Glomerular visceral epithelial cell (primary cell): Measurements from ENCODE around the gene COMP.
A peak's percentile ranks its signal among the peaks of the same experiment; 100 is the strongest.

Experiments used
- DNase-seq: peaks from one replicate; pipeline ENCODE4 v3.0.0-alpha.2; 2016; ENCODE audit errors: extremely low spot score

Gene COMP

DNA sequence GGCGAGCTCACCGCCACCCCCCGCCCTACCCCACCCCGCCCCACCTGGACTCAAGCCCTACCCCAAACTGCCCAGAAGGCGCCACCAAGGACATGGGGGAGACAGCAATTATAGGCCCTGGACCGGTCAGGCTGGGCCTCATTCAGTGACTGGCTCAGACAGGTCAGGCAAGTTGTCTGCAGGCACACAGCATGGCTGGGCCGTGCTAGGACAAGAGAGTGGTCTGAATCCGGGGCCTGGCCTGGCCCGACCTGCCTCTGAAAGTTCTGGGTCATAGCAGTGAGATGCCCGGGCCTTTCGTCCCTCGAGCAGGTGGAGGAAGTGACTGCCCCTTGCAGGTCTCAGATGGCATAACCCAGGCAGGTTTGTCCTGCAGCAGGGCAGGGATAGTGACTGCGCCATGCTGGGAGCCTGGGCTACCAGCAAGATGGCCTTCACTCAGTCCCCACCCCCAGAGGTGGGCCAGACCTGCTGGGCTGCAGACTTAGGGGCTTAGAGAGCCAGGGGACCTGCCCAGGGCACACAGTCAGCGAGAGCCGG lies 21.0 kb downstream of the COMP start:
- DNase-seq, result no peak

DNA sequence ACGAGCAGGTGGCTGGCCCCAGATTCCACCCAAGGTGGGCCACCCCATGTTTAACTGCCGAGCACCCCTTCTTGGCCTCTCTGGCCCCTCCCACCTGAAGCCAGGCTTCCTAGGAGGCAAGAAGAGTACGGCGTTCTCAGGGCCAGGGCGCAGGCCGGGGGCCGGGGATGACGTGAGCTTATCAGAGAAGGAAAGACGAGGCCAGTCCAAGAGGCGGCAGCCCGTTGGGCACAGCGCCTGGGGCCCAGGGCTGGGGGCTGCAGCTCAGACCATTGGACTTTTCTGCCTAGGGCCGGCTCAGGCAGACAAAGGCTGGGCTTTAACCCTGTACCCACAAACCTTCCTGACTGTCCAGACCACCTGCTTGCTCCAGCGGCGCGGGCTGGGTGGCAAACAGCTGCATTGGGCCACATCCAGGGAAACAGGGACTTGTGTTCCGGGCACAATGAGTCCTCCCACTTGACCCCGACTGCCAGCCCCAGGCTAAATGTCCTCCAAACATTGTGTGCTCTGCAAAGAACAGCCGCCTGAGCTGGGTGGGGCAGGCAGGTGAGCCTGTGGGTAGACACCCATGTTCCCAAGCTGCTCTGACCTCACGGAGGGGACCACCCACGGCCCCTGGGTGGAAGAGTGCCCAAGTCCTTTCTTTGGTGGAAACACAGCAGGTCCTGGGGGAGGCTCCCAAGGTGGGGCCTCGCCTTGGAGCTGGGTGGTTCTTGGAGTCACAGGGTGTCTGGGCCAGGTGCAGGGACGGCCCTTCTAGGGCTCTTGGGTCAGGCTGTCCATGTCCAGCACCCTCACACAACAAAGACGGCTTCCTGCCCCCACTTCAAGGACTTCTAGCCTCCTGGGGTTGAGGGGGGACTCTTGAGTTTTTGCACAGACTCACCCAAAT lies 21.9 kb downstream of the COMP start:
- no peak for DNase-seq

DNA sequence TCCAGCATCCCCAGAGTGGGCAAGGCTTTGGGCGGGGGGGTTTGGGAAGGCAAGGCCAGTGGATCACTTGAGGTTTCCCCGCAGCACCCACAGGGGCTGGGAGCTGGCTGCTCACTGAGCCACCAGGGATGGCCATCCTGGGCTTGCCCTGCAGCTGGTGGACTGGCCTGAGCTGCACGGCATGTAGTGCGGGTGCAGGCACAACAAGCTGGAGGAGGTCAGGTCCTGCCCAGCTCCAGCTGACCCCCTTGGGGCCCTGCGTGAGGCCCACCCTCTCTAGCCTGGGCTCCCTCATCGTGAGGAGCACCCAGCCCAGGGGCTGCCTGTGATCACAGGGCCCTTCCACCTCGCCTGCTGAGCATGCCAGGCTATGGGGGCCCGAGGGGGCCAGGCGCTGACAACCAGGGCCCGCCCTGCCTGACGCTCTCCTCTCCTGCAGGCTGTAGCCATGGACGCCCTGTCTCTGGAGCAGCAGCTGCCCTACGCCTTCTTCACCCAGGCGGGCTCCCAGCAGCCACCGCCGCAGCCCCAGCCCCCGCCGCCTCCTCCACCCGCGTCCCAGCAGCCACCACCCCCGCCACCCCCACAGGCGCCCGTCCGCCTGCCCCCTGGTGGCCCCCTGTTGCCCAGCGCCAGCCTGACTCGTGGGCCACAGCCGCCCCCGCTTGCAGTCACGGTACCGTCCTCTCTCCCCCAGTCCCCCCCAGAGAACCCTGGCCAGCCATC lies 22.9 kb downstream of the COMP start:
- DNase-seq, result no peak

DNA sequence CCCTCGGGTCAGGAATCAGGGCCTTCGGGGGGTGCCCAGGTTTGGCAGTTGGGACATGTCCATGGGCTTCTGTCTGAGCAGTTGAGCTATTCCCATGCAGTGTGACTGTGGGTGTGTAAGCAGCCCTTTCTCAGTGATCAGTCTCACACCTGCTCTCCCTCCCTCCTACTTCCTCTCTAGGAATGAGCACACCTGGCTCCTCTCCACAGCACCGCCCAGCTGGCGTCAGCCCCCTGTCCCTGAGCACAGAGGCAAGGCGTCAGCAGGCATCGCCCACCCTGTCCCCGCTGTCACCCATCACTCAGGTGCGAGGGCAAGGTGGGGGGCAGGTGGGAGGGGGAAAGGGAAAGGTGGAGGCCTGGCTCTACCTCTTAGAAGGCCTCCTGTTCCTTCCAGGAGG lies 25.9 kb downstream of the COMP start:
- DNase-seq, result no peak

DNA sequence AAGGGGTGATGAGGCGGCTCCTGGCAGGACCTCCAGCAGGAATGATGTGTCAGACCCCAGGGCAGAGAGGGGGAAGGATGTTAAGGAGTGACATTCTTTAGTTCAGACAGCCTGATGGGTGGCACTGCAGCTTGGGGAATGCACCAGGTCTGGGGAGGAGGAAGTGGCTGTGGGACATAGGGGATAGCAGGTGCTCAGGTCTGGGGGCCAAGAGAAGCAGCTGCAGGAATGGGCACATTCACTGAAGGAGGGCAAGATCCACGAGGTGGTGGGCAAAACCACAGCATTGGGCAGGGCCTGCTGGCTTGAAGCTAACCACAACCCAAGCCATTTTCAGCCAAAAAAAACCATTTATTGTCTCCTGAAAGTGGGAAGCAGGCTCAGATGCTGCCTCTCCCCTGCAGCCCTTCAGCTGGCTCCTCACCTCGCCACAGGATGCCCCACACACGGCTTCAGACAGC lies 26.5 kb downstream of the COMP start:
- DNase-seq, result peak; percentile 83

DNA sequence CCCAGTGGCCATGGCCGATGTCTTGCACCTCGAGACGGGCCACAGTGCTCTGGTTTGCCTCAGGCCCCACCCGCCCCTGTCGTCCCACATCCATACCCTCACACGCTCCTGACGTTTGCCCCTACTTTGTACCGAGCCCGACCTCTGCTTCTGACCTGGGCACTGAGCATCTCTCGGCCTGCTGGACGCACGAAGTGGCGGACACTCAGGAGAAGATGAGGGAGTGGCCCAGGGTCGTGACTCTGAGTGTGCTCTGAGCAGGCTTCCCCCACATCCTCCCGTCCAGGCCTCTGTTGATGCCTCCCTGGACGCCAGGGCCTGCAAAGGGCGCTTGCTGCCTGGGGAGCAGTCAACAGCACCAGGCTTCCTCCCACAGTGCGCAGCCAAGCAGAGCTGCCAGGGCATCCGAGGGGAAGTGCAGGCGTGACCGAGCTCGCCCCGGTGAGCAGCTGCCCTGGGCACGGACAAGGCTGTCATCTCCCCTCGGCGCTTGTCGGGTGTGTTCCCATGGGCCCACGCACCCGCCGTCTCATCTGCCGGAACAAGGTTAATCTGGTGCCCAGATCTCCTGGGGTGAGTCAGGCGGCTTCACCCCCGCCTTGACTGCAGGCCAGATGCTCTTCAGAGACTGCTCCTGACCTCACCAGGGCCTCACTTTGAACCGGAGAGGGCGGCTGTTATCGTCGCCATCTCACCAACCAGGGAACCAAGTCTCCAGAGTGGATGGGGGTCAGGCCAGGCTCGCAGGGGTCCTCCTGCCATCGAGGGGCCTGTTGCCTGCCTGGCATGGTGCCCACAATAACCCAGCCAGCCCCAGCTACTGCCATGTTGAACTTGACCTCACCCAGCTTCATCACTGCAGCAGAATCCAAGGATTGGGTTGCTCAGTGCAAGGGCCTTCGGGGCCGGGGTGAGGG lies 27.2 kb downstream of the COMP start:
- DNase-seq, result peak; percentile 97

DNA sequence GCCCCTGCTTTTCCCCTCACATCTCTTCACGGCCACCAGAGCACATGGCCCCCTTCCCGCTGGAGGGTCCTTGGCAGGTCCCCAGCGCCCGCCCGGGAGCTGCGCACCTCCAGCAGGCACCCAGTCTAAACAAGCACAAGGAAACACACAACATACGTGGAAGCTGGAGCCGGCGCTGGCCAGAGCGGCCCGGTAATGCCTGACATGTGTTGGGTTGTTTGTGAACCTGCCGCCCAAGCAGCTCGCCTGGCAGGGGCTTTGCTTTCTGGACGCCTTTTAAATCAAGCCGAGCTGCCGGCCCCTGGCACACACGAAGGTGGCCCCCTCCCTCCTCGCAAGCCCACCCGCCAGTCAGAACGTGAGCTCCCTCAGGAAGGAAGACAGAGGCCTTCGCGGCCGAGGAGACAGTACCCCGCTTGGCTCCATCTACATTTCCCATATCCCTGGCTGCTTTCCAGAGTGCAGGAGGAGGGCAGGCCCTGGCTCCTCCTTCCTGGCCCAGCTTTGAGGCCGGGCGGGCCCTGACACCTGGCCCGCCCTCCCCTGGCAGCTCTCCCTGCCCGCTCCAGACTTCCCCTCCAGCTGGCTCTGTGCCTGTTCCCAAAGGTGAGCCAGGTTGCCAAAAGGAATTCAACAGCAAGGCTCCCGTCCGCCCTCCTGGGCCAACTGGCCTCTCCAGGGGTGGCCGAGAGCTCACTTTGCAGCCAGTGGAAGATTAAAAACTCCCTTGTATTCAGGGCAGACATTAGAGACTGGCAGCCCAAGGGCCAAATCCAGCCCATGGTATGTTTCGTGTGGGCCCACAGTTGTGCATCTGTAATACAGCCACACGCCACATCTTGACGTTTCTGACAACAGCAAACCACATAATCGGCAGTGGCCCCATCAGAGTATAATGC lies 28.7 kb downstream of the COMP start:
- DNase-seq, result peak; percentile 80

DNA sequence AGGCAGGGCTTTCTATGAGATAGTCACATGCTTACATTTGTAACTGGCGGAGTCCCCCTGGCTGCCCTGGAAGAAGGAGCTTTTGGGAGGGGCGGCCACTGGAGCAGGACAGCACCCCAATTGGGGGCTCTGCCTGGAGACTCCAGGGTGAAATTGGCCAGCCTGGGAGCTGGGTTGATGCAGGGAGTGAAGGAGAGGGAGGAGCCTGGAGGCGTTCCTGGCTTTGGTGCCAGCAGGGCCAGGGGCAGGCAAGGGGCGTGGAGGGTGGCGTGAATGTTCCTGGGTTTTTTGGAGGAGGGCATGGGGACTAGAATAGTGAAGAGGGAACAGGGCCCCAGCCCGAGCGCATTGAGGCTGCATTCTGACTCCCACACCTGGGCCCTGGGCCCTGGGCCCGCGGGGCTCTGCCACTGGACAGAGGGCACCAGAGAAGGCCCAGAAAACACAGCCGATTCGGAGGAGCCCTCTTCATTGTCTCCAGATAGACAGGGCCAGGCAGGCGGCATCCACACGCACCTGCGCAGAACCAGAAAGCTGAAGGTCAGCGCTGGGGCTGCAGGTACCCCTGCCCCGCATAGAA lies 29.5 kb downstream of the COMP start:
- no peak for DNase-seq

DNA sequence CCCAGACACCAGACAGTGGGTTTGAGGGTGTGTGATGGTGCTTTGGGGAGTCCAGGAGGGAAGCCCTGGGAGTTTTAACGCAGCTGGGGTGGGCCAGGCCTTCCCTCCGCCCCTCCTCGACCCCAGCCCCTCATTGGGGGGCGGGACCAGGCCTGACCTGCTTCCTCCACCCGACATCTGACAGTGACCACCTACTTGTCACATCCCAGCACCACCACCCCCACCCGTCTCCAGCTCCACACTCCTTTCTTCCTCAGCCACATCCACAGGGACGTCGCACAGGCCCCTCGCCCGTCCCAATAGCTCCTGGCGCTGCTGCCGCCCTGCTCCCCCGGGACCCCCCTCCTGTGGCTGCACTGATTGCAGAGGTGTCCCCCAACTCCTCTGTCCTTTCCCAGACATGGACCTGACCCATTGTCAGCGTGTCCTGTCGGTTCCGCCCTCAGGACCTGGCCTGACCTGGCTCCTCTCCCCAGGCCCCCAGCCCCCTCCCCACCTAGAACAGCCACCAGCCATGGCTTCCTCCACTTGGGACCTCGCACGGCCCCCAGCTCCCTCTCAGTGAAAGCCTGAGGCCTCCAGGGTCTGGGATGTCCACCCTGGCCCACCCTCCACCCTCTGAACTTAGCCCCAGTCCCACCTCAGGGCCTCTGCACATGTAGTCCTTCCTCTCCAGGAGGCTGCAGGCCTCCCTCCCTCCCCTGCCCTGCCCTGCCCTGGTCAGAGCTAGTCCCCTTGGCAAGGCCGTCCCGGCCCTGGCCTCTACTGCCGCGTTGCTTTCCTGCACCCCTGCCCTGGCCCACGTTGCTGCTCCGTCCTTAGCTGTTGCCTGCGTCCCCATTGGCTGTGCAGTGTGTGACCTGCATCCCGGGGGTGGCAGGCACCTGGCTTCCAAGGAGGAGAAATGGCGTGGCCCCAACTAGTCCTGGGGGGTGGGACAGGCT lies 30.4 kb downstream of the COMP start:
- DNase-seq, result no peak

DNA sequence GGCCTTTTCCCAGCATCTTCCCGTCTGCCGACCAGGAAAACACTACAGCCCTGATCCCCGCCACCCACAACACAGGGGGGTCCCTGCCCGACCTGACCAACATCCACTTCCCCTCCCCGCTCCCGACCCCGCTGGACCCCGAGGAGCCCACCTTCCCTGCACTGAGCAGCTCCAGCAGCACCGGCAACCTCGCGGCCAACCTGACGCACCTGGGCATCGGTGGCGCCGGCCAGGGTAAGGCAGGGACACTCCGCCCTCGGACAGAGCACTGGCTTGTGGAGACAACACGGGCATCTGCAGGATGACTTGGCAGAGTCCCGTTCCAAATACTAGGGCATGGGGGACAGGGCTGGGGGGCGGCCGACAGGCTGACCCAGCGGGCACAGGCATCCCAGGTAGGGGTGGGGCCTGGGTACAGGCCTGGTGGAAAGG lies 31.1 kb downstream of the COMP start:
- no peak for DNase-seq

DNA sequence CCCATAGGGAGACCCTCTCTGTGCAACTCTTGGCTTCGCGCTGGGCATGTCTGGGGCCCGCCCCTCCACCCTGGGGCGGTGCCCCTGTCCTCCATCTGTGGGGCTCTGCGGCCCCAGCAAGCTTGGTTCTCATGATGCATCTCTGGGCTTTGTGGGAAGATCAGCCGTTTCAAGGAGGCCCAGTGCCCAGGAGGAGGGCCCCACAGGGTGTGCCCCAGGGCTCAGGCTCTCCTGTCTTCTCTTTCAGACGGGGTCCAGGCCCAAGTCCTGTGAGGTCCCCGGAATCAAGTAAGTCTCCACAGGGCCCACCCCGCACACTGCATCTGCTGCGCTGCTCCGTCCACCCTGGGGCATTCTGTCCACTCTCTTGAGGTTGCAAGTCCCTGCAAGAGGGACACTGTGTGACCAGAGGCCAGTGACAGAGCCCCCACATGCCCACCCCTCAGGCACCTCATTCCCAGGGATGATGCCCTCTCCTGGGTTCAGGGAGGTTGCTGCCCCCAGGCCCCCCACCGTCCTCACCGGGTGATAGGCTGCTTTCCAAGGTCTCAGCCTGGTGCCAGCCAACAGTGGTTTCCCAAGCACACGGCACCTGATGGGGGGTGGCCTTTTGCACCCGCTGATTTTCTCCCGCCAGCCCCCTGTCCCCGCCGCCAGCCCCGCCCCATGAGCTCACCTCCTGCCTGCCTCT lies 31.7 kb downstream of the COMP start:
- DNase-seq, result no peak

DNA sequence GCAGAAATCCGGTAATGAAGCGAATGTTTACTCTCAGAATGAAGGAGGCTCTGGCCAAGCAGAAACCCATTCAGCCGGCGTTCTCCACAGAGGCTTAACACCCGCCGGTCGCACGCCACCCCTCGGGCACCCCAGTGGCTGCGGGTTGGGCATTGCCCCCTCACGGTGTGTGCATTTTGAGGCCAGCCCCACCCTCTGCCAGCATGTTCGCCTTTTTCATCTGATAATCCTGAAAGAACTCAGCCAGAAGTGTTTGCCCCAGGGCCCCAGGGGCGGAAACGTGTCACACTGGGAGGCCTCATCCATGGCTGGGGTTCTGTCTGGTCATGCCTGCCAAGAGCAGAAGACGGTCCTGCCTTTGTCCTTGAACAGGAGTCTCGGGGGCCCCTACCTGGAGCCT lies 34.2 kb downstream of the COMP start:
- no peak for DNase-seq

DNA sequence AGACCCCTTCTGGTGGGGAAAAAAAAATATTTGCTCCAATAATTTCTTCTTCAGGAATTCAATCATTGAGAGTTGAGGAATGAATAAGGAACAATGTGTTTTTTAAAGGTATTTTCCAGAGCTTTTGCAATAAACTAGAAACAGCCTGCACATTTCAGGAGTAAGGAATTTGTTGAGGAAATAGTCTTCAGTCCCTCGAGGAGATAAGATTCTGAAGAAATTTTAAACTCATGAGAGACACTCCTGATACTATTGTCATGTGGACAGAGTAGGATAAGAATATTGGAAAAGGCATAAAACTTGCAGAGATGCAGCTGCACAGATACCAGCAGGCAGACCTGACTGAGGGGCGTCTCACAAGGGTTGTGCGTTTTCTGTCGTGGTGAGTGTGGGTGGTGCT lies 36.6 kb downstream of the COMP start:
- DNase-seq, result no peak

DNA sequence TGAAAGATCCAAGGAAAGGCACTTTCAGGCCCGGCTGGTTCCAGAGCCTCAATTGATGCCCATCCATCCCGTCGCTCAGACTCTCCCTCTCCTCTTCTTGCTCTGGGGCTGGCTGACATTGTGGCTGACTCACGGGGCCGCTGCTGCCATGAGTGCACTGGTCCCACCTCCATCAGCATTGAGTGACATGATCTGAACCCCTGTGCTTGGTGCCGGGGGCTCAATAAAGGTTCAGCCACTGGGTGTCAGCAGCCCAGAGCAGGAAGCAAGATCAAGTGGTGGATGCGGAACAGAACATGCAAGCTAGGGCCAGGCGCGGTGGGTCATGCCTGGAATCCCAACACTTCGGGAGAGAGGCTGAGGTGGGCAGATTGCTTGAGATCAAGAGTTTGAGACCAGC lies 39.5 kb downstream of the COMP start:
- DNase-seq, result no peak

DNA sequence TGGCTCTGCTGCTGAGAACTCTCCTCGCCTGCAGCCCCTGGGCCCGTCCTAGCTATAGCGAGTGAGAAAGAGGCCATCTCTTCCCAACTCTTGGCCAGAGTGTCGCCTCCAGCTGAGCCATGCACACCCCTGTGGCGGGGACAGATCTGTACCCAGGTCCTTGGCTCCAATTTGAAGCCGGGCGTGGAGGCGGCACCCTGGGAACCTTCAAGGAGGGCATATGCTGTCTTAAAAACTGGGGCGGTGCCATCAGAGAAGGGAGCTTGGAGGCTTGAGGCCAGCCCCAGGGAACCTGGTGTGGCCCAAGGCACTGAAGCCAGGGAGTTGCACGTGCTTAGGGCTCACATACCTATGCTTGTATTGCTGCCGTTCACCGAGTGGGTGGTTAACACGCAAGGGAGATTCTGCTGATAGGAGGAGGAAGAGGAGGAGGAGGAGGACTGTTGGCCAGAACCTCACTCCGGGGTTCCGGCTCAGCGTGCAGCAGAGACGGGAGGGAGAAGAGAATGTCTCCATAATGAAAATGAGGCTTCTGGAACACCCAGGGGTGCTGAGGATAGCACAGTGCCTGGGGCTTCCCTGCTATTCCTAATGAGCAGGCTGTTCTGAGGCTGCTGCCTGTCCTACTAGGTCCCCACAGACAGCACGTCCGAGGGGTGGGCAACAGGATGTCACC lies 40.7 kb downstream of the COMP start:
- DNase-seq, result no peak

DNA sequence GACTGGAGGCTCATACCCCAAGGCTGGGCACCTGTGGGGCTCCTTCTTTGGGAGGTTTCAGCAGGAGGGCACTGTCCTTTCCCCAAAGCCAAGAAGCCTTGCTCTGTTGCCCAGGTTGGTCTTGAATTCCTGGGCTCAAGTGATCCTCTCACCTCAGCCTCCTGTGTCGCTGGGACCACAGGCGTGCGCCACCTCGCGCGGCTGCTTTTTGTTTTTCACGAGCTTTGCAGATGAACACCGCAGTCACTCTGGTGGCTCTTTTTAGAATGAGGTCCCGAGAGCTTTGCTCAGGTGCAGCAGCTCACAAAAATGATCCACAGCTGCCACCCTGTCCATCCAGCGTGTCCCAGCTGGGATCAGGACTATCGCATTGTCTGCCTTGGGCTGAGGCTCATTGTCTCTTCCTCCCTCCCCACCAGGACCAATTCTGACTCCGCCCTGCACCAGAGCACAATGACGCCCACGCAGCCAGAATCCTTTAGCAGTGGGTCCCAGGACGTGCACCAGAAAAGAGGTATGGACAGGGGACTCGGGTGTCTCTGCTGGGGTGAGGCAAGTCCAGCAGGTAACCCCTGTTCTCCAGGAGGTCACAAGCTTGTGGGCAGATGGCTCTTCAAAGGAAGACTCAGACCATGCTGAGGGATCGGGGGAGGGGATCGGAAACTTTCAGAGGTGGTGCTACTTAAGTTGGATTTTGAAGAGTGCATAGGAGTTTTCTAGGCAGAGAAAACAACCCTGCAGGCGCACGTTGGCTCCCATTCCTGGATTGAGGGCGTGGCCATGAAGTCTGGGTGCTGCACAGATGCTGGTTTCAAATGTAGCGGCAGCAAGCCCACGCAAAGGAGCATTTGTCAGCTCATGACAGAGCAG lies 41.5 kb downstream of the COMP start:
- no peak for DNase-seq
